Stimulated activated CD8-positive, alpha-beta memory T cell treated with anti-CD3 and anti-CD28 coated beads, Interleukin-7, amount 100 ng/mL, for 48 hours (primary cell): ENCODE data around the gene TUBB1.
"Not testable (repeated sequence)": the region's sequence is repeated elsewhere in the genome, so short reads cannot be mapped to it uniquely, and the experiment has no call there.

Experiments
- DNase-seq, 2 donors: peaks; one replicate each; pipeline ENCODE4 v3.0.0-alpha.2; 2020; ENCODE audit warnings: low read depth in 1 of 2; ENCODE audit errors: extremely low read depth in 1 of 2

TUBB1 gene

GRCh38 chr20:59018817-59019216, 412 bp upstream of the TUBB1 start:
- DNase-seq, result no peak

DNA sequence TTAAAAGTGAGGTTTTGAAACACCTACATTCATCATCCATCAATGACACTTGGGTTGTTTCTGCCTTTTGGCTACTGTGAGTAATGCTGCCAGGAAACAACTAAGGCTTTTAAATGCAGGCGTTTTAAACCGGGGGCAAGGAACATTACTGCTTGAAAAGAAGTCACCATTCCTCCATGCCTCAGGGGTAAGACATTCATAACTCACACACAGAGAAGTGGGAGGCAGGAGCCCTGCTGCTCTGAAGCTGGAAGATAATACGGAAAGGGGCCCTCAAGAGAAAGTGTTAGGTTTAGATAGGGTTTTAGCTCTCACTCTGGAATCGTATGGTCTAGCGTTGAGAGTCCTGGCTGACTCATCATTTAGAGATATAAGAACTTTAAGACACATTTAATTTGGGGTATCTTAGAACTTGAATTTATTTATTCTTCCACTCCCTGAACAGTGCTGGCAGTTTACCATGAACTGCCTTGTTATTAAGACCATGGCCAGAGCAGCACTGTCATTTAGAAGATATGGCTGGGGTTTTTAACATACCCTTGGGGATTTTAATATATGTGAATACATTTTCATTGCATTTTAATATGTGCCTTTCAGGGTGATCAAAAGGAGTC, 1.8 kb downstream of the TUBB1 start:
- DNase-seq, result no peak

DNA sequence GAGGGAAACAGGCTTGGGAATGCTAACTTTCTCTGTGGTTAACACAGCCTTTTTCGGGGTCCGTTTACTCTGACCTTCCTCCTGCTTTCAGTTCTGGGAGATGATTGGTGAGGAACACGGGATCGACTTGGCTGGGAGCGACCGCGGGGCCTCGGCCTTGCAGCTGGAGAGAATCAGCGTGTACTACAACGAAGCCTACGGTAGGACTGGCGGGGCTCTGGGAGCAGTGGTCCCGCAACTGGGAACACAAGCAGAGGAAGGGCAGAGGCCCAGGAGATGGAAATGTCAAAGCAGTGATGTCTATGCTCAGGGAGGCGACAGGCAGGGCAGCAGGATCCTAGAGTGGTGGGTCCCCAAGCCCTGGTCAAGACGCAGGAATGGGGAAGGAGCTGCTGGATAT, 3.5 kb downstream of the TUBB1 start:
- DNase-seq, result no peak

DNA sequence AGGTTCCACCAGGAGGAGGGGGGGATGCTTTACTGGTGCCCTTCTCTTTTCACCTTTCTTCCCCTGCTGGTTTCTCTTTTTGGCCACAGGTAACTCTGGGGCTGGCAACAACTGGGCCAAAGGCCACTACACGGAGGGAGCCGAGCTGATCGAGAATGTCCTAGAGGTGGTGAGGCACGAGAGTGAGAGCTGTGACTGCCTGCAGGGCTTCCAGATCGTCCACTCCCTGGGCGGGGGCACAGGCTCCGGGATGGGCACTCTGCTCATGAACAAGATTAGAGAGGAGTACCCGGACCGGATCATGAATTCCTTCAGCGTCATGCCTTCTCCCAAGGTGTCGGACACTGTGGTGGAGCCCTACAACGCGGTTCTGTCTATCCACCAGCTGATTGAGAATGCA, 4.4 kb downstream of the TUBB1 start:
- no peak for DNase-seq

GRCh38 chr20:59024111-59024530, 4.9 kb downstream of the TUBB1 start:
- no peak for DNase-seq

DNA sequence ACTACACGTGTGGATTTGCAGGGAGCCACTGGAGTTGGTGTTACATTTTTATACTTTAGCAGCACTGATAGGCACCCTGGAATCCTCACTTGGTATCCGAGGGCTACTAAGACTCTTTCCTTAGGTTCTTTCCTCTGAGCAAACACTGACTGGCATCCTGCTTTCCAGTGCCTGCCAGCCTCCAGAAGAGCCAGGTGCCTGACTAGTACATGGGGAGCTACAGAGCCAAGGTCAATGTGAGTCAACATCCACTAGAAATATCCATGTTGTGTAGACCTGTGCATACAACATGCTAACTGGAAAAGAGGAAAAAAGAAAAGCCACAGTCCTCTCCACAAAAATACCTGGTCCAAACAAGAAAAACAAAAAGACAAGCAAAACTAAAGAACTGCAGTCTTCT, 5.9 kb downstream of the TUBB1 start:
- DNase-seq, result no peak

GRCh38 chr20:59025511-59025910, 6.3 kb downstream of the TUBB1 start:
- no peak for DNase-seq

- DNase-seq, result no peak
Observed at GRCh38 chr20:59026904-59027740, 7.9 kb downstream of the TUBB1 start.

DNA sequence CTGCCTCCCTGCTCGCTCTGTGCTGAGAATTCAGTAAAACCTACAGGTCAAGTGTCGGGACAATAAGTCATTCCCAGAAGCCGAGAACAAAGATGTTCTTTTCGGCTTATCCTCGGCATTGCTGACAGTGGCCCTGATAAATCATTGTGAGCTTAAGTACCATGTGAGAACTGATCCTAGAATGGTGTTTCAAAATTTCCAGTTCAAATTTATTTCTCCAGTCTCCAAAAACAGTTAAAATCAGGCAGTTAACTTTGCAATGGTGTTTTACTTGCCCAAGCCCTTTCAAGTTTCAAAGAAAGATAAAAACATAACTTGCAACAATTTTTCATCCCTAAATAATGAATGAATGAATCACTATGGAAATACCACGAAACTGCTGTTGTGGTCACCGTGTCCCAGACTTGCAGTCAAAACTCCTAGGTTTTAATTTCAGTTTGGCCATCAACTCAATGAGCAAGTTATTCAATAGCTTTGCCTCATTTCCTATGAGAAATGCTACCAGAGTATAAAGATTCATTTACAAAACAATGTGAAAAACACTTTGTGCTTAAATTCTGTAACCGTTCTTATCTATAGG, 8.6 kb downstream of the TUBB1 start:
- DNase-seq, result no peak

DNA sequence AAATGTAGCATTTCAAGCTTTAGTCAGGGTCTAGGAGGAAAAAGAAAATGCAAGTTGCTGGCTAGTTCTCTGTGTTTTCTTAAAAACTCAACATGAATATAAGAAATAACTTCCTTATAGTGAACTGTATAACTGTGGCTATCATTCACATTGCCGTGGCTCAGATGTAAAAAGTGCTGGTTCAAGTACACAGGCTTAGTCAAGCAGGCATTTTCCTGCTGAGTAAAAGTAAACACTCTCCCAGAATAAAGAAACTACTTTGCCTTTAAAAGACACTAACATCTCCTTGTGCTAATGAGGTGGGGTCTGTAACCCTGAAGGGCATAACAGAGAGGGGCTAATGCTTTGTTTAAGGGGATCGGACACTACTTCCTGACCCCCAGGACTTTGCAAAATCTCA, 9.6 kb downstream of the TUBB1 start:
- DNase-seq, result no peak

- no peak for DNase-seq
Observed at GRCh38 chr20:59030911-59031563, 11.8 kb downstream of the TUBB1 start.

DNA sequence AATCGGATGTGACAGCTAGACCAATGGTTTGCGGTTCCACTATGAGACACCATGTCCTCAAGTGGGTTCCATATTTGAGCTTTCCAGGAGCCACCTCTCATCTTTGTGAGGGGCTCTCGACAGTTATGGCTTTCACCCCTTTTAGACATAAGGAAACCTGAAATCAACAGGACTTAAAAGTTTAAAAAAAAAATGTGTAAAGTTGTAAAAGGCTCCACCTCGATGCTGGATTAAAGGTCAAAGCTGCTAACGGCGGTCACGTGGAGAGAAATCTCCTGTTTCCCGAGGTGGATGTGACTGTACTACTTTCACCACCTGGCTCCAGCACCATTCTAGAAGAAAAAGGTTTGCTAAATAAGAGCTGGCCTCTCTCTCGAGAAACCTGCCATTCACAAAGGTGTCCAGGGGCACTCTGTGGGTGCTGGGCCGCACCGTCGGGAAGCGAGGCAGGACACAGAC, 12.4 kb downstream of the TUBB1 start:
- DNase-seq, result no peak

DNA sequence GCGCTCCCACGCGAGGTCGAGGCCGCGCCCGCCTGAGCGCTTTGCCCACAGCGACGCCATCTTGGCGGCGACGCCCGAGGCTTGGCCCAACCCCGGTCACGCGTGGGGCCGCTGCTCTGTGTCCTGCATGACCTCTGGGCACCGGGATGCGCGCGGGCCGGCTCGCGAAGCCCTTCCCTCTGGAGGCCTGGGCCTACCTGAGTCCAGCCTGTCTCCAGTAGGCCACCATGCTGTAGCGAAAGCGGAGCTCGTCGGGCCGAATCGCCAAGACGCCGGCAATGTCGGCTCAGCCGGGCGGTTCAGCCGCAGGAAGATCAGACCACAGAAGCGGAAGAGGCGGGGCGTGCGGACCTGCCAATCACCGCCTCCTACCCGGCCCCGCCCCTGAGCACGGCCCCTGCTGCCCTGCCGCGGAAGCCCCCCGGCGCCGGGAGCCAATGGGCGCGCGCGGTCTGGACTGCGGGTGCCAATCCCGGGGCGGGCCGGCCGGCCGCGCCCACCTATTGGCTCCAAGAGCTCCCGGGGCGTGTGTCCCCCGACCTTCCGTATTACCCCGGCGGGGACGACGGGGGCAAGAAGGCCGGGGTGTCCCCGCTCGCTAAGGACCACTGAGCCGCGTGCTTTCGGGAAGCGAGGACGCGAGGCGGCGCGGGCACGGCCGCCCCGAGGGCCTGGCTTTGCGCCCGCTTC, 12.9 kb downstream of the TUBB1 start, which contains the start of gene ATP5F1E:
ATP5F1E (minus strand) TSS at position 313 of the 690 bp plus-strand sequence; CDS start at position 229, 84 bp downstream.
- peak; percentile 90 to 96 for DNase-seq

- no peak for DNase-seq
Observed at GRCh38 chr20:59032713-59033059, 13.5 kb downstream of the TUBB1 start.

DNA sequence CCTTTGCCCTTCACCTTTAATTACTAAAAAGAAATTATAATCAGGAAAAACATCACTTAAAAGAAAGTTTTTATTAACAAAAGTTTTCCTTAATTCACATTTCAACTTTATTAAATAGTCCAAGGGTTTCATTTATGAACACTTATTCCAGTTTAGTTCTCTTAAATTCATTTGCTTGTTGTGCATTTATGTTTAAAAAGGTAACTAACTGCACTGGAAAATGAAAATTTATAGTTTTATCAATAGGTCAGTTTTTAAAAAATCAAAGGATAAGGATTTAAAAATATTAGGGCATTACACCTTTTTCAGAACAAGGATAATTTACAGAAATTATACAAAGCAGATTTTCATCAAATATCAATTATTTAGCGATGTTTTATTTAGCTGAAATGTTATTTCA, 13.9 kb downstream of the TUBB1 start:
- no peak for DNase-seq

DNA sequence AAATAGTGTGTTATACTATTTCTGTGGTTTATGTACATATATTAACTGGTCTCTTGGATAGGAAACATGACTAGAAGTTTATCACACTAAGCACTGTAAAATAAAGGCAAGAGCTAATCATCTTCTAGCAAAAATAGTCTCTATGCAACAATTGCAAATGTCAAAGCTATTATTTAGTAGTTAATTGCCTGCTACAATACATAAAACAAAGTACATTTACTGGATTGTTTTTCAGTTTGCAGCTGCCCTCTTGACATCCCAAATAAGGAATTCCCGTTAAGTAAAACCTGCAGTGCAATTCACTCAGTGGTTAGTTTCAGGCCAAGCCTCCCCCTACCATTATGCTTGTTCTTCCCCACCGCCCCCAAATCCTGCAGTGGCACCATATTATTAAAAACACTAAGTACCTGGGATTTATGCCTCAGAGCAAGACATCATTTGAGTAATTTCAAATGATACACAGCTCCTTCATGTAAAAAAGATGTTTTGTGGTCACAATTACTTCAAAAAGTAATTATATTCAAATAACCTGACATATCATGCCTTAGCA, 14.5 kb downstream of the TUBB1 start:
- no peak for DNase-seq

- DNase-seq, result no peak
Observed at GRCh38 chr20:59035381-59035780, 16.2 kb downstream of the TUBB1 start.

DNA sequence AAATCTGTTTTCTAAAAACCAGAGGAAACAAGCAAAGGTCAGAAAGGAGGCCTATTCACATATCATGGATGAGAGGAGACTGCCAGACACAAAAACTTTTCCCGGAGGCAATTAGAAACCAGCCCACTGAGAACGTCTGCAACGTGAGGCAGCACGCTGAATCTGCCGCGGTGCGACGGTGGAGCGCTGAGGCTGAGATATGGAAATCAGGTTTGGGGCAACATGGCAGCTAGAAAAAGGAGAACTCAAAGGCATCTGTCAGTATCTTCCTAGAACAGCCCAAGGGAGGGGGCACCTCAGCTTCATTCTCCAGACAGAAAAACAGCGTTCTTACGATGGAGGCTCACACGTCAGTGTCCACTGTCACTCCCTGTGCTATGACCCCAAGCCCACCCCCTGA, 18.2 kb downstream of the TUBB1 start:
- no peak for DNase-seq

DNA sequence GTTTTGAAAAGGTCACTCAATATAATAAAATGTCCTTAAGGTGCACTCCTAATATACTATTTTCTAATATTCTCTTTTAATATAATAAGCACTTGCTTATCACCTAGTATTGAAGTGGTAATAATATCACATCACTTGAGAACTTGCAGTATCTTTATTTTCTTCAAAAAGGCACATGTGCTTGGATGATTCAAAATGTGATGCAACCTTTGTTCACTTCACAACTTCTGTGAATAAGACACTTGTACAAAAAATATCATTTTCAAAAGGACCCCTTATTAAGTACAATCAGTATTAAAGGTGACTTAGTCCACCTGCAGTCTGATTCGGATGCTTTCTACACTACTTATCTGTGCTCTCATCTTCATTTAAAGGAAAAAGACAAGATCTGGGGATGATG, 20.0 kb downstream of the TUBB1 start:
- no peak for DNase-seq

DNA sequence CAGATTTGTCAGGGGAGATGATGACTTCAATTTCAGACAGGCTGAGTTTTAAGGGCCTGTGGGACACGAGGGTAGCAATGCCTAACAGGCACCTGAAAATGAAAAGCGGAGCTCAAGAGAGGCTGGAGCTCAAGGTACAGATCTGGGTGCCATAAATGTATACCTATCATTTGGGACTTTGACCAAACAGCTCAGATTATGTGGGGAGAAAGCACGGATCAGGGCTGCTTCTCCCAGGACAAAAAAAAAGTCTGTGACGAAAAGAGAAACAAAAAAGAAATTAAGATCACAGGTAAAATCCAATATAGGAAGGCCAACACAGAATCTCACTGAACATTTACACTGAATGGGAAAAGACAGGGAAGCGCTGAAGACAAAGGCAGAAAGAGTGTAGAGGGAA, 21.4 kb downstream of the TUBB1 start:
- DNase-seq, result no peak

- DNase-seq, result not testable (repeated sequence)
Observed at GRCh38 chr20:59041487-59041886, 22.3 kb downstream of the TUBB1 start.
